Fibroblast of lung (primary cell): ENCODE measurements around the gene KCNQ1OT1. TPM values are rescaled to one million over a fixed set of nuclear protein-coding genes. Genes with fewer than 3 reads are reported as not detected.

ENCODE experiments used
- DNase-seq, 2 donors: peaks; one replicate each; pipeline versions ENCODE4 v3.0.0 to v3.0.0-alpha.2; 2010; ENCODE audit warnings: low read depth in 2 of 2
- H2AFZ ChIP-seq: 2 replicates; pipeline ENCODE4 v1.5.1; 2012; ENCODE audit warnings: low read length, control low read depth, inconsistent platforms
- H3K27ac ChIP-seq: 2 replicates; pipeline ENCODE4 v1.5.1; 2011; ENCODE audit warnings: low read length, control low read depth; ENCODE audit not compliant: insufficient read depth
- H3K27me3 ChIP-seq: 2 replicates; pipeline ENCODE4 v1.5.1; 2011; ENCODE audit warnings: mild to moderate bottlenecking, low read length; ENCODE audit not compliant: control insufficient read depth, insufficient read depth
- H3K36me3 ChIP-seq: 2 replicates; pipeline ENCODE4 v1.5.1; 2011; ENCODE audit warnings: low read length; ENCODE audit not compliant: control insufficient read depth, insufficient read depth
- H3K4me1 ChIP-seq: 2 replicates; pipeline ENCODE4 v1.5.1; 2011; ENCODE audit warnings: low read length; ENCODE audit not compliant: control insufficient read depth, insufficient read depth; ENCODE audit errors: extremely low read depth
- H3K4me2 ChIP-seq: 2 replicates; pipeline ENCODE4 v1.5.1; 2011; ENCODE audit warnings: low read length, control low read depth; ENCODE audit not compliant: insufficient read depth; ENCODE audit errors: extremely low read depth
- H3K4me3 ChIP-seq, 4 experiments: fragments of 200-600 bp in 1 of 4; sonication (generic) in 1 of 4; replicated peaks in 1 of 4; 2 replicates each; pipeline ENCODE4 v1.5.1; 2011 to 2016; ENCODE audit warnings: low read length in 4 of 4, low read depth in 3 of 4, mild to moderate bottlenecking in 3 of 4, control low read depth in 2 of 4, inconsistent platforms in 1 of 4, mixed read lengths in 1 of 4; ENCODE audit not compliant: insufficient read depth in 1 of 4; ENCODE audit errors: control extremely low read depth in 1 of 4
- H3K79me2 ChIP-seq: 2 replicates; pipeline ENCODE4 v1.5.1; 2012; ENCODE audit warnings: mild to moderate bottlenecking, low read length, inconsistent platforms; ENCODE audit not compliant: control insufficient read depth, insufficient read depth
- H3K9ac ChIP-seq: 2 replicates; pipeline ENCODE4 v1.5.1; 2011; ENCODE audit warnings: mild to moderate bottlenecking, low read length, control low read depth; ENCODE audit not compliant: insufficient read depth
- H3K9me3 ChIP-seq: 2 replicates; pipeline ENCODE4 v1.5.1; 2012; ENCODE audit warnings: low read depth, low read length; ENCODE audit not compliant: control insufficient read depth, insufficient read depth
- H4K20me1 ChIP-seq: 2 replicates; pipeline ENCODE4 v1.5.1; 2011; ENCODE audit warnings: low read length; ENCODE audit not compliant: control insufficient read depth, insufficient read depth; ENCODE audit errors: extremely low read depth
- CTCF ChIP-seq, 2 donors: IDR thresholded peaks in 1 of 2; conservative IDR thresholded peaks in 1 of 2; 1 replicate in 1 of 2; 2 replicates in 1 of 2; pipeline ENCODE4 v1.5.1; 2011 to 2012; ENCODE audit warnings: low read length in 2 of 2, control low read depth in 1 of 2, inconsistent platforms in 1 of 2, low read depth in 1 of 2, mild to moderate bottlenecking in 1 of 2
- EZH2 ChIP-seq: IDR thresholded peaks from 2 replicates; pipeline ENCODE4 v1.5.1; 2012; ENCODE audit warnings: low read length, control low read depth, mild to moderate bottlenecking; ENCODE audit errors: missing control alignments
- polyA plus RNA-seq, 2 donors: library from polyadenylated mRNA; depleted of rRNA in 1 of 2; stranded (reverse) in 1 of 2; unstranded in 1 of 2; fragments of >200 nt; gene quantifications; 2 replicates each; pipeline ENCODE4 v1.2.1, GENCODE V29; 2011 to 2012; ENCODE audit warnings: missing spikeins in 1 of 2
- total RNA-seq: library from RNA; depleted of rRNA; stranded (reverse); fragments of >200 nt; gene quantifications from 2 replicates; pipeline ENCODE4 v1.2.1, GENCODE V29; 2014

KCNQ1OT1 gene
- total and polyA plus RNA-seq, 2 donors (not counting 1 experiment from before 2014, with no cell fraction given): 0.11 to 1.8 TPM

DNA sequence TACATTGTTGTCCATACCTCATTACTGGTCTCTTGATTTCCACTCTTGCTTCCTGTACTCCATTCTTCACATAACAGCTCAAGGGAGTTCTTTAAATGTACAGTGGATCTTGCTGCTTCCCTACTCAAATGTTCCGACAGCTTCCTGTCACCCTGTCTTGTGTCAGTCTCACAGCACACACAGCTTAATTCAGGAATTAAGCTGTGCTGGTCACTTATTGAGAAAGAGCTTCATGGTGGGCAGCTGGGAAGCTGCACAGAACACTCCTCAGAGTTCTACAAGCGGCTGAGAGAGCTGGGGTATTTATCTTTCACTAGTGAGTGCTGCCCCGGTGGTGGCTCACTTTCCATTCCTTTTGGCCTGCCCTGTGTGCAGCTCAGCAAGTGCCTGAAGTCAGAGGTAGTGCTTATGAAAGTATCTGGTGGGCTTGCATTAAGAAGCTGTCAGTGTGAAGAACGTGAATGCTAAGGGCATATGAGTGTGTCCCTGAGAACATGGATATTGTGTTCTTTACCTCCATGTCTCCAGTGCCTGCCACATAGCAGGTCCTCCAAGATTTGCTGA lies 48.7 kb downstream of the KCNQ1OT1 start:
- Histone ChIP-seq H3K9me3 (no peaks in the 10 kb centered on the region), H4K20me1 (no peaks in the 10 kb centered on the region), H3K27ac (no peak overlapping the region)

DNA sequence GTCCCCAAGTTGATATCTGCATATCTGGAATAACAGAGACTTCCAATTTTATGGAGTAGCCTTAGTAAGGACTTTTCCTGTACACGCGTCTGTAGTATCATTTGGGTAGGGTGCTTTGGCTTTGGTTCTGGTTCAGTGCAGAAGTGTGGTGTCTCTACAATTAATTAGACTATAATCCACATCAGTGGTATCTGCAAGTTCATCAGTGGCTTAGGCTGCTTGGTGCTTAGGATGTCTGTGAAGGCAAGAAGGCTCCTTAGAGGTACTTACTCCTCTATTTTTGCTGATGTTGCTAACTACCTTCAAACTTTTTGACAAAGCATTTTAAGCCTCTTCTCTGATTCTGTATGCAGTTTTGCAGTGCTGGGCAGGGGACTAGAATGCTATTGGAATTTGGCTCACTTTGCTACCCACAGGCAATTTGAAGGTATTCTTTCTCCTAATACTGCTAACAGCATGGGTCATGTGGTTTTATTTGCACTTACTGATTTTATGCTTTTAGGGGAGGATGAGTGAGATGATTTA lies 49.4 kb downstream of the KCNQ1OT1 start:
- Histone ChIP-seq H3K9ac (no peak overlapping the region), H3K4me1 (no peaks in the 10 kb centered on the region), H3K4me2 (no peak overlapping the region), H3K9me3 (no peaks in the 10 kb centered on the region), H2AFZ (no peak overlapping the region), H3K79me2 (no peaks in the 10 kb centered on the region), H3K36me3 (no peaks in the 10 kb centered on the region), H3K27me3 (no peaks in the 10 kb centered on the region), H3K4me3 (no peak overlapping the region), H4K20me1 (no peaks in the 10 kb centered on the region), H3K27ac (no peak overlapping the region)
- TF ChIP-seq EZH2 (no peak), CTCF (conservative IDR thresholded peaks at IDR 0.05 in 1 of 2, IDR thresholded peaks at IDR 0.05 in 1 of 2; ENCODE audit: low read depth in 1 of 2, low read length in 2 of 2) (no peak)
- DNase-seq: no peak

More for the DNA sequence above, 48.7 kb downstream of the KCNQ1OT1 start:
- Histone ChIP-seq H3K9ac (no peak overlapping the region), H3K36me3 (no peaks in the 10 kb centered on the region), H3K79me2 (no peaks in the 10 kb centered on the region), H2AFZ (no peak overlapping the region), H3K27me3 (no peaks in the 10 kb centered on the region), H3K4me3 (no peak overlapping the region), H3K4me1 (no peaks in the 10 kb centered on the region), H3K4me2 (no peak overlapping the region)
- no peak for DNase-seq
- TF ChIP-seq CTCF (conservative IDR thresholded peaks at IDR 0.05 in 1 of 2, IDR thresholded peaks at IDR 0.05 in 1 of 2; ENCODE audit: low read depth in 1 of 2, low read length in 2 of 2): no peak
- TF ChIP-seq EZH2: no peak

GRCh38 chr11:2649848-2650247 lies 49.9 kb downstream of the KCNQ1OT1 start:
- no peak overlapping the region for H3K9ac ChIP-seq
- no peak overlapping the region for H3K4me3 ChIP-seq
- H3K27ac ChIP-seq: no peak overlapping the region
- DNase-seq: no peak
- H4K20me1 ChIP-seq: no peaks in the 10 kb centered on the region
- peaks cover 3% of the 10 kb centered on the region for H3K9me3 ChIP-seq
- no peak overlapping the region for H2AFZ ChIP-seq
- TF ChIP-seq EZH2 (no peak), CTCF (conservative IDR thresholded peaks at IDR 0.05 in 1 of 2, IDR thresholded peaks at IDR 0.05 in 1 of 2; ENCODE audit: low read depth in 1 of 2, low read length in 2 of 2) (no peak)
- no peak overlapping the region for H3K4me2 ChIP-seq
- no peaks in the 10 kb centered on the region for H3K4me1 ChIP-seq
- no peaks in the 10 kb centered on the region for H3K79me2 ChIP-seq
- H3K36me3 ChIP-seq: no peaks in the 10 kb centered on the region
- H3K27me3 ChIP-seq: no peaks in the 10 kb centered on the region
